Activated CD8-positive, alpha-beta T cell treated with anti-CD3 and anti-CD28 coated beads, Interleukin-2, amount 10 ng/mL, durations not matched to agents 7 days and 5 days (primary cell): ENCODE measurements around the gene CENPA. TPM values are rescaled to one million over a fixed set of nuclear protein-coding genes. Genes with fewer than 3 reads are reported as not detected.
"Not testable (repeated sequence)": the region's sequence is repeated elsewhere in the genome, so short reads cannot be mapped to it uniquely, and the experiment has no call there.

ENCODE experiments used
- ATAC-seq: fragments of 150-1000 bp; cut with Tn5 transposase; one replicate; pipeline ENCODE4 v1.10.0; 2021; ENCODE audit warnings: moderate library complexity
- CTCF ChIA-PET: fragments of 350-600 bp; sonication (Branson Sonifier 250); formaldehyde crosslinking; loops from one replicate; lab custom pipeline; 2021; ENCODE audit warnings: antibody characterized with exemption; lab: Charles Lee
- POLR2A ChIA-PET: fragments of 350-600 bp; sonication (Branson Sonifier 250); formaldehyde crosslinking; loops from one replicate; lab custom pipeline; 2021; ENCODE audit warnings: antibody characterized with exemption; lab: Charles Lee
- DNase-seq: peaks from one replicate; pipeline ENCODE4 v3.0.0-alpha.2; 2020
- H3K27ac Mint-ChIP-seq: one replicate; pipeline ENCODE4 v1.8.0; 2021; ENCODE audit warnings: mild to moderate bottlenecking, mixed read lengths
- H3K27me3 Mint-ChIP-seq: one replicate; pipeline ENCODE4 v1.8.0; 2021; ENCODE audit warnings: low read depth, mixed read lengths
- H3K36me3 Mint-ChIP-seq: one replicate; pipeline ENCODE4 v1.8.0; 2021; ENCODE audit warnings: low read depth, mixed read lengths
- H3K4me1 Mint-ChIP-seq: one replicate; pipeline ENCODE4 v1.8.0; 2021; ENCODE audit warnings: low read depth, mixed read lengths
- H3K4me3 Mint-ChIP-seq: one replicate; pipeline ENCODE4 v1.8.0; 2021; ENCODE audit warnings: mild to moderate bottlenecking, mixed read lengths
- H3K9me3 Mint-ChIP-seq: one replicate; pipeline ENCODE4 v1.8.0; 2022; ENCODE audit warnings: mixed read lengths; ENCODE audit not compliant: insufficient read depth
- total RNA-seq, 2 experiments: library from RNA; stranded (reverse); gene quantifications; one replicate each; pipeline ENCODE4 v1.2.3, GENCODE V29; 2021

The CENPA gene
- total RNA-seq, 2 experiments from 2014 or later: 55.2 to 58.1 TPM

DNA sequence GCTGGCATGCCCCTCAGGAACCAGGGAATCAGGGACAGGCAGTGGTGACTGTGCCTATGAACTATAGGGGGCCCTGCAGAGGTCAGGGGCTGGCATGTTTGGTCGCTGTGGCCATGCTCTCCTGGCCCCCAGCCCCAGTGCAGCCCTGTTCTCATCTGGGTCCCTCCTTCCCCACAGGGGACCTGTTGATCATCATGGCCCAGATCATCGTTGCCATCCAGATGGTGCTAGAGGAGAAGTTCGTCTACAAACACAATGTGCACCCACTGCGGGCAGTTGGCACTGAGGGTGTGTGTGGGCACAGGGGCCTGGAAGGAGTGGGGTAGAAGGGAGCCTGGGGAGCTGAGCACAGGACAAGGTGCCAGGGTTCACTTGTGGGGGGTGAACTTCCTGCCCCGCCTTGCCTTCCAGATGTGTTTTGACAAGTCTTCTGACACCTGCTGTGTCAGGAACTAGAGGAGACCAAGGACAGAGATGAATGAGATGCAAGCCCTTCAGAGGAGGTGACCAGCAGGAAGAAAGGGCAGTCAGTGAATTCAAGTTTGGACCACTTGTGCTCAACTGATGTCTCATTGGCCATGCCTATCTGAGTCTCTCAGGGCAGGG is 9.6 kb upstream of the CENPA start:
- no peaks in the 10 kb centered on the region for H3K9me3 Mint-ChIP-seq
- H3K4me3 Mint-ChIP-seq: no peak overlapping the region
- ChIA-PET CTCF (interaction anchor here (0.7 to 1.4 kb wide), 3 partner anchors 9 to 70 kb away, joined by 3 to 4 read pairs (median 3); partner anchors contain the start of gene CENPA), POLR2A (interaction anchor here (1.0 kb wide), 1 partner anchor 9 kb away, joined by 3 read pairs; the partner anchor contains the start of gene CENPA)
- peak overlapping the region; percentile 55 for H3K27ac Mint-ChIP-seq
- peaks cover 33% of the 10 kb centered on the region for H3K4me1 Mint-ChIP-seq
- DNase-seq (no peak), ATAC-seq (no peak)
- no peaks in the 10 kb centered on the region for H3K27me3 Mint-ChIP-seq
- H3K36me3 Mint-ChIP-seq: peaks cover 54% of the 10 kb centered on the region

GRCh38 chr2:26778098-26778497 is 7.8 kb upstream of the CENPA start:
- no peak for ATAC-seq
- ChIA-PET POLR2A (no interaction called here), CTCF (interaction anchor here (1.4 kb wide), 1 partner anchor 68 kb away, joined by 4 read pairs; no protein-coding TSS in a partner anchor)
- Mint-ChIP-seq H3K4me3 (no peak overlapping the region), H3K27ac (no peak overlapping the region), H3K27me3 (no peaks in the 10 kb centered on the region), H3K4me1 (peaks cover 15% of the 10 kb centered on the region), H3K9me3 (no peaks in the 10 kb centered on the region), H3K36me3 (peaks cover 47% of the 10 kb centered on the region)
- DNase-seq: no peak

GRCh38 chr2:26778507-26778906 is 7.3 kb upstream of the CENPA start:
- POLR2A ChIA-PET: no interaction called here
- no peaks in the 10 kb centered on the region for H3K9me3 Mint-ChIP-seq
- H3K4me1 Mint-ChIP-seq: peaks cover 14% of the 10 kb centered on the region
- peaks cover 47% of the 10 kb centered on the region for H3K36me3 Mint-ChIP-seq
- no peak overlapping the region for H3K4me3 Mint-ChIP-seq
- no peaks in the 10 kb centered on the region for H3K27me3 Mint-ChIP-seq
- ATAC-seq (no peak), DNase-seq (no peak)
- H3K27ac Mint-ChIP-seq: no peak overlapping the region
- CTCF ChIA-PET: no interaction called here

GRCh38 chr2:26780203-26780760 is 5.6 kb upstream of the CENPA start:
- H3K36me3 Mint-ChIP-seq: peaks cover 42% of the 10 kb centered on the region
- peaks cover 14% of the 10 kb centered on the region for H3K4me1 Mint-ChIP-seq
- CTCF ChIA-PET: interaction anchor here (2.5 kb wide), 1 partner anchor 9 kb away, joined by 8 read pairs; no protein-coding TSS in a partner anchor
- DNase-seq: no peak
- ATAC-seq: no peak
- H3K4me3 Mint-ChIP-seq: no peak overlapping the region
- no peaks in the 10 kb centered on the region for H3K9me3 Mint-ChIP-seq
- POLR2A ChIA-PET: no interaction called here
- no peak overlapping the region for H3K27ac Mint-ChIP-seq
- no peaks in the 10 kb centered on the region for H3K27me3 Mint-ChIP-seq

- ChIA-PET CTCF (interaction anchor here (2.5 kb wide), 1 partner anchor 11 kb away, joined by 8 read pairs; no protein-coding TSS in a partner anchor), POLR2A (interaction anchor here (1.1 kb wide), 1 partner anchor 17 kb away, joined by 3 read pairs; no protein-coding TSS in a partner anchor)
- Mint-ChIP-seq H3K27ac (no peak overlapping the region), H3K4me3 (no peak overlapping the region), H3K27me3 (no peaks in the 10 kb centered on the region), H3K9me3 (no peaks in the 10 kb centered on the region), H3K36me3 (peaks cover 41% of the 10 kb centered on the region), H3K4me1 (peaks cover 19% of the 10 kb centered on the region)
- ATAC-seq (no peak), DNase-seq (no peak)
Measured at GRCh38 chr2:26782876-26783704, 2.8 kb upstream of the CENPA start.

GRCh38 chr2:26784570-26785234 is 1.2 kb upstream of the CENPA start:
- Mint-ChIP-seq H3K27me3 (no peaks in the 10 kb centered on the region), H3K9me3 (peaks cover 5% of the 10 kb centered on the region), H3K4me3 (peak overlapping the region; percentile 100), H3K36me3 (peaks cover 48% of the 10 kb centered on the region), H3K27ac (no peak overlapping the region), H3K4me1 (peaks cover 34% of the 10 kb centered on the region)
- ATAC-seq (no peak), DNase-seq (no peak)
- CTCF ChIA-PET: no interaction called here
- POLR2A ChIA-PET: no interaction called here

GRCh38 chr2:26786207-26787028 is 562 bp downstream of the CENPA start:
- ATAC-seq (peak; percentile 38), DNase-seq (peak; percentile 43)
- ChIA-PET POLR2A (interaction anchor here (1.0 to 1.9 kb wide), 6 partner anchors 11 to 264 kb away, joined by 3 to 9 read pairs (median 4); partner anchors contain the start of genes AGBL5 and SLC35F6), CTCF (interaction anchor here (0.6 to 1.2 kb wide), 7 partner anchors 9 to 40 kb away, joined by 3 to 6 read pairs (median 3); no protein-coding TSS in a partner anchor)
- H3K27ac Mint-ChIP-seq: peak overlapping the region; percentile 94
- peaks cover 51% of the 10 kb centered on the region for H3K36me3 Mint-ChIP-seq
- no peaks in the 10 kb centered on the region for H3K27me3 Mint-ChIP-seq
- H3K4me3 Mint-ChIP-seq: peak overlapping the region; percentile 100
- peaks cover 17% of the 10 kb centered on the region for H3K9me3 Mint-ChIP-seq
- peaks cover 43% of the 10 kb centered on the region for H3K4me1 Mint-ChIP-seq

DNA sequence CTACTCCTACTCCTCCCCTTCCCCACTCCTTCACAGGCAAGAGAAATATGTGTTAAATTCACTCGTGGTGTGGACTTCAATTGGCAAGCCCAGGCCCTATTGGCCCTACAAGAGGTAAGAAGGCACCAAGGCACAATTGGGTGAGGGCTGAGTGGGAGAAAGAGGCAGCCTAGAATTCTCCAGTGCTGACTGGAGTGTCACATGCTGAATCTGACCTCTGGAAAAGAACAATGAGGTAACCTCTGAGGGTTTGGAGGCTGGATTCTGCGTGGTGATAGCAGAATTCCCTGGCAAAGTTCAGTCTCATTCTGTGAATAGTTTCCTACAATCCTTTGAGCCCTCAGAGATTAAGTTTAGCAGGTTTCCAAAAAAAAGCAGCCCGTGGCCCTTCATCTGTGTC is 6.9 kb downstream of the CENPA start:
- ChIA-PET POLR2A (no interaction called here), CTCF (no interaction called here)
- DNase-seq (no peak), ATAC-seq (no peak)
- peaks cover 86% of the 10 kb centered on the region for H3K36me3 Mint-ChIP-seq
- peaks cover 28% of the 10 kb centered on the region for H3K4me1 Mint-ChIP-seq
- H3K27me3 Mint-ChIP-seq: no peaks in the 10 kb centered on the region
- H3K4me3 Mint-ChIP-seq: no peak overlapping the region
- H3K27ac Mint-ChIP-seq: no peak overlapping the region
- peaks cover 18% of the 10 kb centered on the region for H3K9me3 Mint-ChIP-seq

GRCh38 chr2:26793518-26793917 is 7.7 kb downstream of the CENPA start:
- ATAC-seq (no peak), DNase-seq (no peak)
- ChIA-PET POLR2A (no interaction called here), CTCF (no interaction called here)
- Mint-ChIP-seq H3K4me3 (no peak overlapping the region), H3K27me3 (no peaks in the 10 kb centered on the region), H3K27ac (peak overlapping the region; percentile 54), H3K4me1 (peaks cover 20% of the 10 kb centered on the region), H3K9me3 (peaks cover 18% of the 10 kb centered on the region), H3K36me3 (peaks cover 82% of the 10 kb centered on the region)

- ATAC-seq, H3K27me3 Mint-ChIP-seq, H3K9me3 Mint-ChIP-seq, CTCF ChIA-PET, H3K27ac Mint-ChIP-seq, H3K4me3 Mint-ChIP-seq, POLR2A ChIA-PET, DNase-seq, H3K4me1 Mint-ChIP-seq: not testable (repeated sequence)
- H3K36me3 Mint-ChIP-seq: peaks cover 74% of the 10 kb centered on the region
Measured at GRCh38 chr2:26795135-26795534, 9.3 kb downstream of the CENPA start.

DNA sequence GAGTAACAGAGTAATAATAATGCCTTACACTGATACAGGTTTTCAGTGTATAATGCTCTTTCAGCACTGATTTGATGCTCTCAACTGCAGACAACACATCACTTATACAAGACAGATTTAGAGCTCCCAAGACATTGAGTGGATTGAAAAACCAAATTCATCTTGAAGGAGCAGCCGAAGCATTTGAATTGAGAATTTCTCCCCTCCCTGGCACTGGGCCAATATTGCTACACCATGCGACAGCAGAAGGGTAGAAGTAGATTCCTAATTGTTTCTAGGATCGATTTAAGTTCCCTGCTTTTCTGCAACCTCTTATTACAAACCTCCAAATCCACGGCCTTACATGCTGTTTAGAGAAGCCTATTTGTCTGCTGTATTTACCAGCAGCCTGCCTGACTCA is 15.5 kb downstream of the CENPA start:
- ATAC-seq (no peak), DNase-seq (no peak)
- H3K4me3 Mint-ChIP-seq: no peak overlapping the region
- POLR2A ChIA-PET: no interaction called here
- H3K36me3 Mint-ChIP-seq: peaks cover 39% of the 10 kb centered on the region
- H3K9me3 Mint-ChIP-seq: no peaks in the 10 kb centered on the region
- no peak overlapping the region for H3K27ac Mint-ChIP-seq
- no peaks in the 10 kb centered on the region for H3K27me3 Mint-ChIP-seq
- CTCF ChIA-PET: no interaction called here
- no peaks in the 10 kb centered on the region for H3K4me1 Mint-ChIP-seq
